ENCODE results near the gene RPS6KA3.
A peak's percentile ranks its signal among the peaks of the same experiment; 100 is the strongest.
"Not testable (repeated sequence)": the region's sequence is repeated elsewhere in the genome, so short reads cannot be mapped to it uniquely, and the experiment has no call there.

RPS6KA3 gene

DNA sequence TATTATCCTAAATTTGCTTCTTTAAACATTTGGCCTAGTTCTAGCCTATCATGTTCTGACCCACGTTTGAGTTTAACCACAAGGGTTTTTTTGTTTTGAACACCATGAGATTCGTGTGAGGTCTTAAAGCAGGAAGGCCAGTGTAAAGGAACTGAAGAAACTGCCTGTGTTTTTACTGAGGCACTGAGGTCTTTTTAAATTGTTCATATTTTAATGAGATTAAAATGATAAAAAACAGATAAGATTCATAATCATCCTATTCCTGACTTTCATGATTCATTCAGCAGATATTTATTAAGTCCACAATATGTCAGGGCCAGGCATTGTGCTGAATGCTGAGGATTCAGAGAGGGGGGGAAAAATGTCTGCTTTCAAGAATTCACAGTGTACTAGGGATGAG lies 3.2 kb downstream of the RPS6KA3 start:
- no peak for DNase-seq

DNA sequence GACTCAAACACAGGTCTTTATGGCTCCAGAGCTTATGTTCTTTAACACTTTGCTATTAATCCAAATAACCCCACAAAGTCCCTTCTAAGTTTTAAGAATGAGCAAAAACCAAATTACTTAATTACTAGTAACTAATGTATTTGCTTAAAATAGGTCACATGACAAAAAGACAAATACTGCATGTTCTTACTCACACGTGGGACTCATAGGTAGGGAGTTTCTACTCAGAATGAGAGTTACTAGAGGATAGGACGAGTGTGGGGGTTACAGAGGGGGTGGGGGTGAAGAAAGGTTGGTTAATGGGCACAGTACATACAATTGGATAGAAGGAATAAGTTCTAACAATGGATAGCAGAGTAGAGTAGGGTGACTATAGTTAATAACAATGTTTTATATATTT lies 5.8 kb downstream of the RPS6KA3 start:
- no peak for DNase-seq

DNA sequence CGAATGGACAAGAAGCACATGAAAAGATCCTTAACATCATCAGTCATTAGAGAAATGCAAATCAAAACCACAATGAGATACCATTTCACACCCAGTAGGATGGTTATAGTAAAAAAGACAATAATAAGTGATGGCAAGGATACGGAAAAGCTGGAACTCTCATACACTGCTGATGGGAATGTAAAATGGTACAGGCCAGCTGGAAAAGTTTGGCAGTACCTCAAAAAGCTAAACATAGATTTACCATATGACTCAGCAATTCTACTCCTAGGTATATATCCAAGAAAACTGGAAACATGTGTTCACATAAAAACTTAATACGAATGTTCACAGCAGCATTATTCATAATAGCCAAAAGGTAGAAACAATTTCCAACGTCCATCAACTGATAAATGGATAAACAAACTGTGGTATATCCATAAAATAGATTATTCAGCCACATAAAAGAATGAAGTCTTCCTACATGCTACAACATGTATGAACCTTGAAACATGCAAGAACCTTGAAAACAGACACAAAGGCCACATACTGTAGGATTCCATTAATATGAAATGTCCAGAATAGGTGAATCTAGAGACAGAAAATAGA lies 11.9 kb downstream of the RPS6KA3 start:
- no peak for DNase-seq

DNA sequence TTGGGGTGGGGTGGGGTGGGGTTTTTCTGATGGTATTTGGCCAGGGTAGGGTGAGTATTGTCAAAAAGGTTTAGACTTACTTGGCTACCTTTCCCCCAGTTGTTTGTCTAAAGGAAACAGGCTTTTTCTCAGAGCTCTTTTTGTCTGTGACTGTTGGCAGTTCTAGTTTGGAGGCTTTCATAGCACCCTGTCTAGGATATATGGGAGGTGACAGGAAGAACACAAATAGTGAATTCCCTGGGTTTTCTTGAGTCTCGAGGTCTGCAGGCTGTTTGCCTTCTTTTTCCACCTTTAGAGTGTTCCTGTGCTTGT lies 13.5 kb downstream of the RPS6KA3 start:
- no peak for DNase-seq

DNA sequence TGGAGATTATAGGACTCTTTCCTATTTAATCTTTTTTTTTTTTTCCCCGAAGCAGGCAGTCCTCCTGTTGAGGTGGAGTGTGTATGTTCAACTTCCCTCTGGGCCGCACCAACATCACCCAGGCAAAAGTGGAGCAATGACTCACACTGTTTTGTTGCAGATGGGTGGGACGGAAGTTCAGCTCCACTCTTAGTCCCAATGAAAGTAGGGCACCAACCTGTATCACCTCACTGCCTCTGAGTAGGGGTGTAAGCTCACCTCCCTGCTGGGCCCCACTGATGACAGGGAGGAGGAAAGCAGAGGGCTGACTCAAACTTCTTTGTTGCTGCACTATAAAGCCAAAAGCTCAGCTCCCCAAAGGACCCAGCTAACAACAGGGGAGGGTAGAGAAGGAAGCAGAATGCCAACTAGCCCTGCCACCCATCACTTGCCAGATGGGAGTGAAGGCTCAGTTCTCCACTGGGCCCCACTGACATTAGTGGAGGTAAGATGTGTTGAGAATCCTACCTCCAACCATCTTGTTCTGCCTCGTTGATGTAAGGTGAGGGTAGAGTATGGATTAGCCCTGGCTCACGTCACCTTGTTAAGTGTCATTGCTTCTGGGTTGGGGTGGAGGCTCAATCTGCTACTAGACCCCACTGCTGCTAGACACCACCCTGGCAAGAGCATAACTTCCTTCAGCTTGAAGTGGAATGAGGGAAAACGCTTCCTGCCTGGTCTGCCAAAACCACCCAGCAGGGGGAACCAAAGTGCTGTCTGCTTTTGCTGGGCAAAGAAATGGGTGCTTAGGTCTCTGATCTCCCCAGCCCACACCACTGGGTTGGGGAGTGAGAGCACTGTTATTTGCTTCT lies 14.1 kb downstream of the RPS6KA3 start:
- DNase-seq, result peak; percentile 68

DNA sequence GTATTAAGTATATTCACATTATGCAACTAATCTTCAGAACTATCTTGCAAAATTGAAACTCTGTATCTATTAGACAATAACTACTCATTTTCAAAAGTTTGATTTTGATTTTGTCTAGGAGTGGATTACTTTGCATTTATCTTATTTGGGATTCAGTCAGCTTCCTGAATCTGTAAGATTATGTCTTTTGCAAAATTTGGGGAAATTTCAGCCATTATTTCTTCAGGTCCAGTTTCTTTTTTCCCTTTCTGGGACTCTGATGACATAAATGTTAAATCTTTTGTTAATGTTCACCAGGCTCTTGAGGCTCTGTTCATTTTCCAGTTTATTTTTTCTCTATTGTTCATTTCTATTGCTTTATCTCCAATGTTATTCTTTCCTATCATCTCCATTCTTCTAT lies 15.0 kb downstream of the RPS6KA3 start:
- DNase-seq, result no peak

DNA sequence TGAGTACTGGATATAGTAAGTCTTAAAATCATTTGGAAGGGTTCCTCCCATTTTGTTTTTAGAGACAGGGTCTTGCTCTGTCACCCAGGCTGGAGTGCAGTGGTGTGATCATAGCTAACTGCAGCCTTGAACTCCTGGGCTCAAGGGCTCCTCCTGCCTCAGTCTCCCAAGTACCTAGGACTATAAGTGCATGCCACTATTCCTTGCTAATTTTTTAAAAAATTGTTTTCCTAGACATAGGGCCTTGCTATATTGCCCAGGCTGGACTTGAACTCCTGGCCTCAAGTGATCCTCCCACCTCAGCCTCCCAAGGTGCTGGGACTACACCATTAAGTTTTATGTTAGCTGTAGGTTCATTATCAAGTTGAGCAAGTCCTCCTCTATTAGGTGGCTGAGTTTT lies 16.6 kb downstream of the RPS6KA3 start:
- DNase-seq, result not testable (repeated sequence)

DNA sequence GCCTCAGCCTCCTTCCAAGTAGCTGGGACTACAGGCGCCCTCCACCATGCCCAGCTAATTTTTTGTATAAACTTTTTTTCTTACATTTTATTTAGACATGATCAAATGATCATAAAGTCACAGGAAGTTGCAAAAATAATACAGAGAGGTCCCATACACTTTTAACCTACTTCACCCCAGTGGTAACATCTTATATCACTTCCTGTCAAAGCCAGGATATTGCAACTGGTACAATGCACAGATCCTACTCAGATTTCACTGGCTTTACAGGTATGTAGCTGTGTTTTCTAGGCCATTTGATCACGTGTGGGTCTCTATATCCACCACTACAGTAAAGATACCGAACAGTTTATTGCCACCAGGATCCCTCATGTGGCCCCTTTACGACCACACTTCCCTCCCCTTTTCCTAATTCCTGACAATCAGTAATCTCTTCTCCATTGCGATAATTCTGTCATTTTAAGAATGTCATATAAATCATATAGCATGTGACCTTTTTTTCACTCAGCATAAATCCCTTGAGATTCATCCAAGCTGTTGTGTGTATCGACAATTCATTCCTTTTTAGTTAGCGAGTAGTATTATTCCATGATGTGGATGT lies 18.0 kb downstream of the RPS6KA3 start:
- DNase-seq, result no peak

DNA sequence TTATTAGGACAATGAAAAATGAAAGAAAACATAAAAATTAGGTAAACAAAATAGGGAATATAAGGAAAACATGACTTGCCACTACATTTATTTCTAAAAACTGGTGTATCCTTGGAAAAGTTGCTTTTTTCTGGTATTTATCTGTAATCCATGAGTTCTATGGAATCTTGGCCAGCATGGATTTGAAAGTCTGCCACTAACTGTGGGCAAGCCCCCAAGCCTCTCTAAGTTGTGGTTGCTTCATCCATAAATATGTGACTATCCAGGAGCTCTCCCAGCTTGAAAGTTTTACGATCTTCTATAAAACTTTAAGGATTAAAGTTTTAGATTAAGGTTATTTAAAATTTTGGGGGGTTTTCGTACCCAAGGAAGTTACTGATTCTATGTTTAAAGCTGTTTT lies 21.8 kb downstream of the RPS6KA3 start:
- no peak for DNase-seq

DNA sequence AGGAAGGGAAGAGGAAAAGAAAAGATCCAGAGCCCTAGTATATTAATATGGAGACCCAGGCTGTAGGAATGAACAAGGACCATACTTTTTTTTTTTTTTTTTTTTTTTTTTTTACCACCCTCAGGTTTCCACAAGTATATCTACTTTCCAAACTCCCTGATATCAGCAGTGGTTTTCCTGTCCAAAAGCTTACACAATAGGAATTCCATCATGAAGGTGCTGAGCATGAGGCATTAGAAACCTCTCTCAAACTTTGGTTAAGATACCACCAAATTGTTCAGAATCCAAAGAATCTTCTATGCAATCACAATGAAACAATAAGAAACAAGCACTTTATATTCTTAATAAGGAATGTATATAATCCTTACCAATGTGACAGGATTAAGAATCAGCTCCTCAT lies 26.5 kb downstream of the RPS6KA3 start:
- DNase-seq, result no peak

DNA sequence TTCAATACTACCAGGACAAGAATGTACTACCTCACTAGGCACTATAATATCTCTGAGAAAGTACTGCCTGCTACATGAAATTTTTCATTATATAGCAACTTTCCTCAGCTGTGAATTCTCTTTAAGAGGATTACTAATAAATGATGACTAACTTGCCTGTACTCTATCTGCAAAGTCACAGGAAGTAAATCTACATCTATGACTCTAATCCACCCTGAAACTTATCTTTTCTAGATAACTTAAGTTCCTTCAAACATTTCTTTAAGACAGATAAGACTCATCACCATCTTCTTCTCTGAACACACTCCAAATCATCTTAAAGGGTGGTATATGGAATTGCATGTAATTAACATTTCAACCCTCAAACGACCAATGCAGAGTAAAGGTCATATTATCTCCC lies 28.8 kb downstream of the RPS6KA3 start:
- DNase-seq, result no peak

DNA sequence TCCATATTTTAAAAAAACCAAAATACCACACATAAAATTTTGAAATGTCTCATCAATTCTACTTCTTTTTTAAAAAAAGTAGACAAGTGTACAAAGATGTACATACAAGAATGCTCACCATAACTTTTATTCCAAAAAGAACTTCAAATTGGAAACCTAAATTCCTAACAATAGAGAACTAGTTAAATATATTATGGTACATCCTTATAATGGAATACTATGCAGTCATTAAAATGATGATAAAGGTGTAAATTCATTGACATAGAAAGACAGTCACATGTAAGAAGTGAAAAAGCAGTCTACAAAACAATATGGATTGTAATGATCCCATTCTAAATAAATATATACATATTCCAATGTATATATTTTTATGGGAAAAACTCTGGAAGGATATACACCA lies 31.0 kb downstream of the RPS6KA3 start:
- no peak for DNase-seq

DNA sequence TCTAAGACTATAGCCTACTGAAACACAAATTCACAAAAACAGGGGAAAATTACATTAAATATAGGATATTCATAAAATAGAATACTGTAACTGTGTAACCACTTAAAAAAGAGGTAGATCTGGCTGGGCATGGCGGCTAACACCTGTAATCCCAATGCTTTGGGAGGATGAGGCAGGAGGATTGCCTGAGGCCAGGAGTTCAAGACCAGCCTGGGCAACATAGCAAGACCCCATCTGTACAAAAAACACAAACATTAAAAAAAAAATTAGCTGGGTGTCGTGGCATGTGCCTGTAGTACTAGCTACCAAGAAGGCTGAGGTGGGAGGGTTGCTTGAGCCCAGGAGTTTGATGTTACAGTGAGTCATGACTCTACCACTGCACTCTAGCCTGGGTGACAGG lies 33.4 kb downstream of the RPS6KA3 start:
- DNase-seq, result no peak

DNA sequence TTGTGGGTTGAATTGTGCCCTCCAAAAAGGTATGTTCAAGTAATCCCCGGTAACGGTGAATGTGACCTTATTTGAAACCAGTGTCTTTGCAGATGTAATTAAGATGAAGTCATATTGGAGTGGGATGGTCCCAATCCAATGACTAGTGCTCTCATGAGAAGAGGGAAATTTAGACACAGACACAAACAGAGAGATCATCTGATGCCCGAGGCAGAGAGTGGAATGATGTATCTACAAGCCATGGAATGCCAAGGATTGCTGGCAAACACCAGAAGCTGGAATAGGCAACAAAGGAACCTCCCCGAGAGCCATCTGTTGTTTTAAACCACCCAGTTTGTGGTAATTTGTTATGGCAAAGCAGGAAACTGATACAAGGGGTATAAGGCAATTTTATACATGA lies 35.1 kb downstream of the RPS6KA3 start:
- no peak for DNase-seq

DNA sequence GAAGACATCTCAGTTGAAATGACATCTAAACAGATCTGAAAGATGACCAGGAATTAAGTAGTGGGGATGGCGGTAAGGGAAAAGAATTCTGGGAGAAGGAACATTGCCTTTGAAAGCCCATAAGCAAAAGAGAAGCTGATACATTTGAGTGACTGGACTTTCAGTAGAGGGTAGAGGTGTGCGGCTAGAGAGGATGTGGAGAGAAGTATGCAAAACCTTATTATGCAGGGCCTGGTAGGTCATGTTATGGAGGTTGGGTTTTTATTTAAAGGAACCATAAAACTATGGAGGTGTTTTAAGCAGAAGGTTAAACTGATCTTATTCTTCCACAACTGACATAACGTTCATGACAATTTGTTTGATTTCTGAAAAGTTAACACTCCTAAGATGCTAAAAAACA lies 36.3 kb downstream of the RPS6KA3 start:
- no peak for DNase-seq

DNA sequence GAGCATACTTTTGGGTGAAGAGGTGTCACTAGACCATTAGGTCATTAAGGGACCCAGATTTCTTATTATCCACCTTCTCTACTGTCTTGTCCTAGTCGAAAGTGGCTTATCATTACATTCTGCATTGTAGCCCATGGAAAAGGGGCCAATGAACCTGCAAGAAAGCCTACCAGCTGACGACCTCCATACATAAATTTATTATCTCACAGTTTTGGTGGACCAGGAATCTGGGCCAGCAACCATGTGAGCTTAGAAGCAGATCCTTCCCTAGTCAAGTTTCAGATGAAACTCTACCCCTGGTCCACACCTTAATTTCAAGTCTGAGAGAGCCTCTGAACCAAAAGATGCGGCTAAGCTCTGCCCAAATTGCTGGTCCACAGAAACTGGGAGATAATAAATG lies 37.6 kb downstream of the RPS6KA3 start:
- DNase-seq, result no peak

DNA sequence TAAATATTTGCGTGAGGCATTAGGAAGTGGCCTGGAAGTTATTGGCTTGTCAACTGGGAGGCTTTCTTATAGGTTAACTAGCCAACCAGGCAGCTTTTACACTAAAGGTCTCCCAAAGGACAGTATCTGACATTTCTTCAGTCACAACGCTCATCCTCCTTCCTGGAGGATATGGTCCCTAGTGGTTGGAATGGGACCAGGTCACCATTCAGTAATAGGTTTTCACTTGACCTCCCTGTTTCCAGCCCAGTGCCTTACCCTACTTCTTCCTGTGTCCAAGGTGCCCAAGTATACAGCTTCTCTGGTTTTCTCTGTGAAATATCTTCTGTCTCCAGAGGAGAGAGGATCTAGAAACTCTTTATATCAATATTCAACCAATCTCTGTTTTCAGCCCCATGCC lies 38.5 kb downstream of the RPS6KA3 start:
- DNase-seq, result no peak

DNA sequence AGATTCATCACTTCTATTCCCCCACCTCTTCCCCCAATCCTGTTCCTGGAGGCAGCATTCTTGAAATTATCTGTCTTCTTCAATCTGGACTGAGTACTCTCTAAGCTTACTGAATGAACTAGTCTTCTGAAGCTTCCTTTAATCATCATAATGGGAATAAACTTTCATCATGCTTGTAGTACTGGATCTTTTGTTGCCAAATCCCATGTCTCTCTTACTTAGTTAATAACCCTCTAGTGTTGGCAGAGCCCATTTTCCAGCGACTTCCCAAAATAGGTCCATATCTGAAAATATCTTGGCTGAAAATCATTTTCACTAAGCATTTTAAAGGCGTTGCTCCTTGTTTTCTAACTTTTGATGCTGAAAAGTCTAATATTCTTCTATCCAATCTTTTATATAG lies 39.6 kb downstream of the RPS6KA3 start:
- DNase-seq, result no peak

DNA sequence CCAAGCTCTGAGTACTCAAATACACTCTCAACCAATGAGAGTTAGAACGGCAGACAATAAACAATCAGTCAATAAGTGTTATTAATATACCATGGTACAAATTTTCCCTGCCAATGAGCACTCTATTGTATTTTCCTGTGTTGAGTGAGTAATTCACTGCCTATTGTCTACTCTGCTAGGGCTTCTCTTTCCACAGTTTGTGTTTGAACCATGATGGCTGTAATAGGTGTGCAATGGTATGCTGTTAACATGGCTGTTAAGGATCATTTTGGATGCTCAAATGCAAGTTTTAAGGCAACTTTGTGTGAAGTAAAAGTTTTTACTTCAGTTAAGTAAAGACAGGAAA lies 41.2 kb downstream of the RPS6KA3 start:
- no peak for DNase-seq

DNA sequence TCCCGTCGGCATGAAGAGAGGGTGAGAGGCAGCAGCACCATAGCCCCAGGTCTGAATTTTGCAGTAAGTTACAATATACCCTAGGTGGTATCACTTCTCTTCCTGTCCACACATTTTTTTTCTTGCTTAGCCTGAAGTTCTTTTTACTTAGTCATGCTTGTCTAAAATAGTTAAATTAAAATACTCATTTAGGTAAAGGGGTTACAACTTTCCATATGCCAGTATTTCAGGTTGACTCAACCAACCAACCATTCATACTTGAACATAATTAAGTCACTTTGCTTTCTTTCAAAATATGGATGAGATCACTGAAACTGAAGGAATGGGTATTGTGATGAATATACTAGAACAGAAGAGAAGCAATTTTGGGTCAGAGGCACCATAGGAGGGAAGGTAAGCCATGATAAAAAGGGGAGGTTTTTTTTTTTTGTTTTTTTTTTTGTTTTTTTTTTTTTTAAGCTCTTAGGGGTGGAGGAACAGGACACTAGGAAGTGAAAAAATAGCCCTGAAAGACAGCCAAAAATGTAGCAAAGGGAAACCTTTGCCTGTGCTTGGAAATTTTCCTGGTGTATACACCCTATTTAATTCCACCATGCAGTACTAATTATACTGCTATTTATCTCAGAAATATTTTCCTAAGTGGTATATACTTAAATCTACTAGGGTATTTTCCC lies 41.8 kb downstream of the RPS6KA3 start:
- no peak for DNase-seq

DNA sequence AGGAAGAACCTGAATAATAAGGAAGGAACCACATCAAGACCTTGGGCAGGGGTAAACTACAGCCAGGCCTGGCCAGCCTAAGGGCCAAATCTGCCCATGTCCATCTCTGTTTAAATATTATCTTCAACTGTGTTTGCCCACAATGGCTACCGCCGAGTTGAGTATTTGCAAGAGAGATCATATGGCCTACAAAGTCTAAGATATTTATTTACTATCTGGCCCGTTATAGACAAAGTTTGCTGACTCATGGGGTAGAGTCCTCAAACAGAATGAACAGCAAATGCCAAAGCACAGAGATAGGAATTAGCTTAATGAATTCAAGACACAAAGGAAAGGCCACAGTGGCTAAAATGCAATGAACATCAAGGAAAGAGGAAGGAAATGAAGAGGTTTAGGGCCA lies 44.8 kb downstream of the RPS6KA3 start:
- no peak for DNase-seq

DNA sequence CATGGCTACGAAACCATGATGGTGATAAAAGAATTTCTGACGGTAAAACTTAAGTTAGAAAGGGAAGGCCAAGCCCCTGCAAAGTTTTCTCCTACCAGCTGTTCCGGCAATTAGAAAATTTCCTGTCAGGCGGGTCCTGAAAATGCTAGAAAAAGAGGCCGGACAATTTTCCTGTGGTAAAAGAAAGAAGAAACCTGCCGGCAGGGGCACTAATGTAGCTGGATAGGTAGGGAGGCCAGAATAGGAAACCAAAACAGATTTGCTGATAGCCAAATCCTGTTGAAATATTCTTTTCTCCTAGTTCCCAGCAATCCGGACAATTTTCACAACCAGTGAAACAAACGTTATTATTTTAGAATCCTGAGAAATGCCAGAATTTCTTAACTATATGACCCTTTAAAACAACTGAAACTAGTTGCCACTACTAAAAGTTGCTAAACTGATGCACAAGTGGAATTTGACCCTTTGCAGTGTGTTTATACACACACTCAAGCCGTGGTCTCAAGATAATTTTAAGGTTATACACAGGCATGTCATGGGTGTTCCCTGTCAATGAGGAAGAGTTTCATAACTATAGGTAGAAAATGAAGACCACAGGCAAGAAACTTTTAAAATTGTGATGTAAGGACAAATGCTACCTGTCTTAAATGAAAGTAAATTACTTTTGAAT lies 47.7 kb downstream of the RPS6KA3 start:
- DNase-seq, result no peak

DNA sequence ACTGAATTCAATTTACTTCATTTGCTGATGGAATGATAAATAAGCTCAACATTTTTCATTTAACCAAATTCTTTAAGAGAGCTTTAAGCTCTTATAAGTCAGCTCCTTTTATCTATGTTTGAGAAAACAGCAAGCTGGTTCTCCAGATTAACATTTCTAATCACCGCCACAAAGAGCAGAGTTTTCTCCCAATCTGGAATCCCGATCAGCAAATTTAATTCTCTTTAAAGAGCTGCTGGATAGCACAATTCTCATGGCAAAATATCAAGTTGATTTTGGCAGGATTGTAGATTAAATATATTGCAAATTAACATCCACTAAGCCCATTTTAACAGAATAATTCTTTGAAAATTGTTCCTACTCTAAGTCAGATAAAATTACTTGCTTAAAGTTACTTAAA lies 48.8 kb downstream of the RPS6KA3 start:
- no peak for DNase-seq

DNA sequence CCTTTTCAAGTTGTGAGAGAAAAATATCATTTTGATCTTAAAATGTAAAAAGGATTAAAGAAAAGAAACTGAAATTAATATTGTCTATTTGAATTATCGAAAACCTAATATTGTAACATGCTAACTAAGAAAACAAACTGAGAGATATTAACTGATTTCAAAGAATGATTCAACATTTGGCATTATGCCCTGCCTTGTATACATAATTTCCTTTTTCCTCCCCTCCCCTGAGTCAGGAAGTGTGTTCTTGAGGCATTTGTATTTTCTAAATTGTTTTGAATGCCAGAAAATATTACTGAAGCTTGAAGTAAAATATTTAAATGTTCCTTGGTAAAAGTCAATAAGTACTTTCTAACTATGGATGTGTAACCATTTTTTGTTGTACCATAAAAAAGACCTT lies 49.4 kb downstream of the RPS6KA3 start:
- no peak for DNase-seq
